ENCODE measurements around the gene ZNF329. TPM values are rescaled to one million over a fixed set of nuclear protein-coding genes. Genes with fewer than 3 reads are reported as not detected.

Gene ZNF329
- polyA plus RNA-seq, 3 donors: 0.56 to 1.2 (median 0.65) TPM

DNA sequence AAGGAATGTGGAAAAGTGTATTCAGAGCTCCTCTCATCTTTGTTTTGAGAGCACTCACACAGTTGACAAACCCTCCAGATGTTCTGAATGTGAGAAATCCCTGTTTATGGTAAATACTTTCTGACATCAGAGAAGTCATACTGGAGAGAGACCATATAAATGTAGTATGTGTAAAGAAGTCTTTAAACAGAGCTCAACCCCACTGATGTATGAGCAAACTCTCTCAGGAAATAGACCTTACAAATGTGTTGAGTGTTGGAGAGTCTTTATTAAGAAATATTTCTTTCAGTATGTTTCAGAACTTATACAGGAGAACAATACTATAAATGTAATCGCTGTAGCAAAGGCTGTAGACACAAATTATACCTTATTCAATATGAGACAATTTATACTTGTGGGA is 15.7 kb upstream of the ZNF329 start:
- intact Hi-C loops (cut with micrococcal nuclease): no loop called here
- H3K9me3 Mint-ChIP-seq: peaks cover 42 to 95% (median 89%) of the 10 kb centered on the region in 7 donors
- H3K27ac Mint-ChIP-seq: no peak overlapping the region

DNA sequence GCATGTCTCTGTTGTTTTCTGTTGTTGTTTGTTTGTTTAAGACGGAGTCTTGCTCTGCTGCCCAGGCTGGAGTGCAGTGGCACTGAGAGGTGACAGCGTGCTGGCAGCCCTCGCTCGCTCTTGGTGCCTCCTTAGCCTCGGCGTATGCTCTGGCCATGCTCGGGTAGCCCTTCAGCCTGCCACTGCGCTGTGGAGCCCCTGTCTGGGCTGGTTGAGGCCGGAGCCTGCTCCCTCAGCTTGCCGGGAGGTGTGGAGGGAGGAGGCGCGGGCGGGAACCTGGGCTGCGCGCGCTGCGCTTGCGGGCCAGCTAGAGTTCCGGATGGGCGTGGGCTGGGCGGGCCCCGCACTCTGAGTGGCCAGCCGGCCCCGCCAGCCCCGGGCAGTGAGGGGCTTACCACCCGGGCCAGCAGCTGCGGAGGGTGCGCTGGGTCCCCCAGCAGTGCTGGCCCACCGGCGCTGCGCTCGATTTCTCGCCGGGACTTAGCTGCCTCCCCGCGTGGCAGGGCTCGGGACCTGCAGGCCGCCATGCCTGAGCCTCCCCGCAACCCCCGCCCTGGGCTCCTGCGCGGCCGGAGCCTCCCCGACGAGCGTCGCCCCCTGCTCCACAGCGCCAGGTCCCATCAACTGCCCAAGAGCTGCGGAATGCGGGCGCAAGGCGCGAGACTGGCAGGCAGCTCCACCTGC is 6.6 kb upstream of the ZNF329 start:
- no peak overlapping the region for H3K4me2 ChIP-seq (replicated peaks; ENCODE audit: extremely low read depth, low read length, poor library complexity, severe bottlenecking)
- H3K4me1 ChIP-seq (ENCODE audit: control insufficient read depth in 1 of 2, insufficient read depth in 2 of 2, low read length in 2 of 2): peaks cover 10 to 11% of the 10 kb centered on the region in 2 donors
- Mint-ChIP-seq H3K4me3 (no peak overlapping the region), H3K9me3 (peaks cover 22 to 89% (median 81%) of the 10 kb centered on the region in 7 donors), H3K27me3 (ENCODE audit: low read depth in 3 of 3) (peaks cover 2 to 9% (median 8%) of the 10 kb centered on the region in 3 donors), H3K27ac (no peak overlapping the region), H3K36me3 (peaks cover 1 to 2% of the 10 kb centered on the region in 2 donors), H3K4me1 (peaks cover 5% of the 10 kb centered on the region)
- no peaks in the 10 kb centered on the region for H3K36me3 ChIP-seq (replicated peaks in 1 of 2; ENCODE audit: control insufficient read depth in 1 of 2, insufficient read depth in 2 of 2, low read length in 2 of 2)
- no peak overlapping the region for H3K4me3 ChIP-seq (replicated peaks in 1 of 3; ENCODE audit: low read depth in 2 of 3, low read length in 3 of 3)
- H4K20me1 ChIP-seq (ENCODE audit: insufficient read depth, low read length): no peaks in the 10 kb centered on the region
- TF ChIP-seq, protein P1, sequence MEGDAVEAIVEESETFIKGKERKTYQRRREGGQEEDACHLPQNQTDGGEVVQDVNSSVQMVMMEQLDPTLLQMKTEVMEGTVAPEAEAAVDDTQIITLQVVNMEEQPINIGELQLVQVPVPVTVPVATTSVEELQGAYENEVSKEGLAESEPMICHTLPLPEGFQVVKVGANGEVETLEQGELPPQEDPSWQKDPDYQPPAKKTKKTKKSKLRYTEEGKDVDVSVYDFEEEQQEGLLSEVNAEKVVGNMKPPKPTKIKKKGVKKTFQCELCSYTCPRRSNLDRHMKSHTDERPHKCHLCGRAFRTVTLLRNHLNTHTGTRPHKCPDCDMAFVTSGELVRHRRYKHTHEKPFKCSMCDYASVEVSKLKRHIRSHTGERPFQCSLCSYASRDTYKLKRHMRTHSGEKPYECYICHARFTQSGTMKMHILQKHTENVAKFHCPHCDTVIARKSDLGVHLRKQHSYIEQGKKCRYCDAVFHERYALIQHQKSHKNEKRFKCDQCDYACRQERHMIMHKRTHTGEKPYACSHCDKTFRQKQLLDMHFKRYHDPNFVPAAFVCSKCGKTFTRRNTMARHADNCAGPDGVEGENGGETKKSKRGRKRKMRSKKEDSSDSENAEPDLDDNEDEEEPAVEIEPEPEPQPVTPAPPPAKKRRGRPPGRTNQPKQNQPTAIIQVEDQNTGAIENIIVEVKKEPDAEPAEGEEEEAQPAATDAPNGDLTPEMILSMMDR (IDR thresholded peaks at IDR 0.05): no peak
- peaks cover 46 to 67% of the 10 kb centered on the region in 2 donors for H3K9me3 ChIP-seq (replicated peaks in 1 of 2; ENCODE audit: control insufficient read depth in 1 of 2, insufficient read depth in 1 of 2, low read length in 2 of 2)
- no peak for DNase-seq
- H3K27ac ChIP-seq (ENCODE audit: low read depth in 1 of 2, low read length in 2 of 2): no peak overlapping the region
- 94% methylated on average over 48 of the region's 53 CpGs for WGBS (ENCODE audit: insufficient coverage)
- no peak overlapping the region for H2AFZ ChIP-seq (ENCODE audit: insufficient read depth, low read depth, low read length, poor library complexity, severe bottlenecking)
- H3K27me3 ChIP-seq (ENCODE audit: control insufficient read depth in 2 of 2, insufficient read depth in 2 of 2, low read length in 2 of 2): no peaks in the 10 kb centered on the region
- H3K9ac ChIP-seq (ENCODE audit: insufficient read depth, low read length, poor library complexity, severe bottlenecking): no peak overlapping the region
- intact Hi-C loops (cut with micrococcal nuclease): loop anchor here (5.0 to 10.0 kb wide), 4 partner anchors 242 to 1052 kb away; partner anchors contain the start of gene ZNF417 (in 1 of the 2)
- H3K79me2 ChIP-seq (ENCODE audit: insufficient read depth, low read length): no peaks in the 10 kb centered on the region

More for the DNA sequence above, 15.7 kb upstream of the ZNF329 start:
- Histone ChIP-seq H3K4me1 (ENCODE audit: control insufficient read depth in 1 of 2, insufficient read depth in 2 of 2, low read length in 2 of 2) (no peaks in the 10 kb centered on the region), H3K27ac (ENCODE audit: low read depth in 1 of 2, low read length in 2 of 2) (no peak overlapping the region), H2AFZ (ENCODE audit: insufficient read depth, low read depth, low read length, poor library complexity, severe bottlenecking) (no peak overlapping the region), H3K79me2 (ENCODE audit: insufficient read depth, low read length) (no peaks in the 10 kb centered on the region), H3K4me2 (replicated peaks; ENCODE audit: extremely low read depth, low read length, poor library complexity, severe bottlenecking) (no peak overlapping the region), H3K9me3 (replicated peaks in 1 of 2; ENCODE audit: control insufficient read depth in 1 of 2, insufficient read depth in 1 of 2, low read length in 2 of 2) (peaks cover 79 to 87% of the 10 kb centered on the region in 2 donors), H3K36me3 (replicated peaks in 1 of 2; ENCODE audit: control insufficient read depth in 1 of 2, insufficient read depth in 2 of 2, low read length in 2 of 2) (no peaks in the 10 kb centered on the region), H3K27me3 (ENCODE audit: control insufficient read depth in 2 of 2, insufficient read depth in 2 of 2, low read length in 2 of 2) (no peaks in the 10 kb centered on the region), H4K20me1 (ENCODE audit: insufficient read depth, low read length) (no peaks in the 10 kb centered on the region), H3K4me3 (replicated peaks in 1 of 3; ENCODE audit: low read depth in 2 of 3, low read length in 3 of 3) (peak overlapping the region in 1 of 3 experiments; percentile 25), H3K9ac (ENCODE audit: insufficient read depth, low read length, poor library complexity, severe bottlenecking) (no peak overlapping the region)
- DNase-seq: no peak
- no peaks in the 10 kb centered on the region for H3K36me3 Mint-ChIP-seq
- no CpG with 5 or more reads among the region's 1 CpG for WGBS (ENCODE audit: insufficient coverage)
- H3K4me1 Mint-ChIP-seq: no peaks in the 10 kb centered on the region
- H3K27me3 Mint-ChIP-seq (ENCODE audit: low read depth in 3 of 3): peaks cover 0 to 6% (median 2%) of the 10 kb centered on the region in 3 donors
- no peak overlapping the region for H3K4me3 Mint-ChIP-seq
- TF ChIP-seq, protein P1 (IDR thresholded peaks at IDR 0.05): no peak
